MM.1S (cell line): Measurements from ENCODE around the gene PIGQ.

ENCODE experiments used
- EZH2 ChIP-seq: fragments of 300-600 bp; sonication (generic); optimal IDR thresholded peaks from 2 replicates; pipeline ENCODE3; 2017; ENCODE audit warnings: low read depth, mild to moderate bottlenecking, antibody characterized with exemption, low read length, mixed read lengths
- EZH2phosphoT487 ChIP-seq: fragments of 300-600 bp; sonication (generic); IDR thresholded peaks from 2 replicates; pipeline ENCODE4 v1.6.1; 2018; ENCODE audit warnings: antibody characterized with exemption, low read length
- TF ChIP-seq, protein P1 (sequence below): fragments of 300-600 bp; sonication (generic); IDR thresholded peaks from 2 replicates; pipeline ENCODE4 v1.5.1; 2016; ENCODE audit warnings: antibody characterized with exemption, low read length, mixed read lengths

DNA sequence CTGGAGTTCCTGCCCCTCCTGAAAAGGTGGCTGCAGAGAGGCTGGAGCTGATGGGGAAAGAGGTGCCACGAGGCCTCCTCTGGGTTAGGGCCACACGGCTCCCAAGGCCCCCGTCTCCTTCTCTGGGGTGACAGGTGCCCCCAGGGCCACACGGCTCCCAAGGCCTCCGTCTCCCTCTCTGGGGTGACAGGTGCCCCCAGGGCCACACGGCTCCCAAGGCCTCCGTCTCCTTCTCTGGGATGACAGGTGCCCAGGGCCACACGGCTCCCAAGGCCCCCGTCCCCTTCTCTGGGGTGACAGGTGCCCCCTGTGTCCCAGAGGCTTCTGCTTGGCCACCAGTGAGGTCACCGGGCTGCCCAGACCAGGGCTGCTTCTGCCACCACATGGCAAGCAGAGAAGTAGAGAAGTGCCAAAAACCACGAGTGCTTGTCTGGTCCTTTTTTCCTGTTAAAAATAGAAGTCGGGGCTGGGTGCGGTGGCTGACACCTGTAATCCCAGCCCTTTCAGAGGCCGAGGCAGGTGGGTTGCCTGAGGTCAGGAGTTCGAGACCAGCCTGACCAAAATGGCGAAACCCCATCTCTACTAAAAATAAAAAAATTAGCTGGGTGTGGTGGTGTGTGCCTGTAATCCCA is 38.2 kb upstream of the PIGQ start:
- TF ChIP-seq, protein P1, sequence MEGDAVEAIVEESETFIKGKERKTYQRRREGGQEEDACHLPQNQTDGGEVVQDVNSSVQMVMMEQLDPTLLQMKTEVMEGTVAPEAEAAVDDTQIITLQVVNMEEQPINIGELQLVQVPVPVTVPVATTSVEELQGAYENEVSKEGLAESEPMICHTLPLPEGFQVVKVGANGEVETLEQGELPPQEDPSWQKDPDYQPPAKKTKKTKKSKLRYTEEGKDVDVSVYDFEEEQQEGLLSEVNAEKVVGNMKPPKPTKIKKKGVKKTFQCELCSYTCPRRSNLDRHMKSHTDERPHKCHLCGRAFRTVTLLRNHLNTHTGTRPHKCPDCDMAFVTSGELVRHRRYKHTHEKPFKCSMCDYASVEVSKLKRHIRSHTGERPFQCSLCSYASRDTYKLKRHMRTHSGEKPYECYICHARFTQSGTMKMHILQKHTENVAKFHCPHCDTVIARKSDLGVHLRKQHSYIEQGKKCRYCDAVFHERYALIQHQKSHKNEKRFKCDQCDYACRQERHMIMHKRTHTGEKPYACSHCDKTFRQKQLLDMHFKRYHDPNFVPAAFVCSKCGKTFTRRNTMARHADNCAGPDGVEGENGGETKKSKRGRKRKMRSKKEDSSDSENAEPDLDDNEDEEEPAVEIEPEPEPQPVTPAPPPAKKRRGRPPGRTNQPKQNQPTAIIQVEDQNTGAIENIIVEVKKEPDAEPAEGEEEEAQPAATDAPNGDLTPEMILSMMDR, result no peak
- no peak for TF ChIP-seq EZH2phosphoT487
- TF ChIP-seq EZH2, result no peak
